Measurements from ENCODE around the gene ATG7.

Gene ATG7

DNA sequence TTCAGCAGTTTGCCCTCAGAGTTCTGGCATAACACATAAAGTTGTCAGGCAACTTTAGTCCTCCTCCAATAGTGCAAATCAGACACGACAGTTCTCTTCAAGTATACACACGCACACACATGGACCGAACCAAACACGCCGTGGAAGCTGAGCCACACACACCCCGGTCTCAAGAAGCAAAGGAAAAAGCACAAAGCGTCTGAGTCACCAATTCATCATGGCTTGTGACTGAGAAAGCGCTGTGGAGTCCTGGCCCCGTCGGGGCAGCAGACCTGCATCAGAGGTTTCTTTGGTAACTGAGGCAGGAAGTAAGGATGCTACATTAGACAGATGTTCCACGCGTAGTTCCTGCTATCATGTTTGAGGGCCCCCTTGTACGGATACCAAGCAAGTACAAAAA, 285.8 kb downstream of the ATG7 start:
- Histone ChIP-seq H3K36me3 (ENCODE audit: insufficient read depth) (no peaks in the 10 kb centered on the region), H2AFZ (ENCODE audit: low read depth) (no peak overlapping the region), H4K20me1 (ENCODE audit: insufficient read depth) (no peaks in the 10 kb centered on the region), H3K79me2 (ENCODE audit: insufficient read depth, low read depth) (no peaks in the 10 kb centered on the region), H3K27me3 (ENCODE audit: insufficient read depth, low read depth) (no peaks in the 10 kb centered on the region), H3K4me1 (ENCODE audit: low read depth, poor library complexity, severe bottlenecking) (no peaks in the 10 kb centered on the region), H3K4me3 (IDR thresholded peaks at IDR 0.05; ENCODE audit: insufficient read depth, low read depth, low read length) (no peak overlapping the region), H3K27ac (no peak overlapping the region), H3K4me2 (no peak overlapping the region), H3K9ac (no peak overlapping the region)
- TF ChIP-seq, protein P1, sequence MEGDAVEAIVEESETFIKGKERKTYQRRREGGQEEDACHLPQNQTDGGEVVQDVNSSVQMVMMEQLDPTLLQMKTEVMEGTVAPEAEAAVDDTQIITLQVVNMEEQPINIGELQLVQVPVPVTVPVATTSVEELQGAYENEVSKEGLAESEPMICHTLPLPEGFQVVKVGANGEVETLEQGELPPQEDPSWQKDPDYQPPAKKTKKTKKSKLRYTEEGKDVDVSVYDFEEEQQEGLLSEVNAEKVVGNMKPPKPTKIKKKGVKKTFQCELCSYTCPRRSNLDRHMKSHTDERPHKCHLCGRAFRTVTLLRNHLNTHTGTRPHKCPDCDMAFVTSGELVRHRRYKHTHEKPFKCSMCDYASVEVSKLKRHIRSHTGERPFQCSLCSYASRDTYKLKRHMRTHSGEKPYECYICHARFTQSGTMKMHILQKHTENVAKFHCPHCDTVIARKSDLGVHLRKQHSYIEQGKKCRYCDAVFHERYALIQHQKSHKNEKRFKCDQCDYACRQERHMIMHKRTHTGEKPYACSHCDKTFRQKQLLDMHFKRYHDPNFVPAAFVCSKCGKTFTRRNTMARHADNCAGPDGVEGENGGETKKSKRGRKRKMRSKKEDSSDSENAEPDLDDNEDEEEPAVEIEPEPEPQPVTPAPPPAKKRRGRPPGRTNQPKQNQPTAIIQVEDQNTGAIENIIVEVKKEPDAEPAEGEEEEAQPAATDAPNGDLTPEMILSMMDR (conservative IDR thresholded peaks at IDR 0.05; ENCODE audit: low read depth, low read length), result no peak

DNA sequence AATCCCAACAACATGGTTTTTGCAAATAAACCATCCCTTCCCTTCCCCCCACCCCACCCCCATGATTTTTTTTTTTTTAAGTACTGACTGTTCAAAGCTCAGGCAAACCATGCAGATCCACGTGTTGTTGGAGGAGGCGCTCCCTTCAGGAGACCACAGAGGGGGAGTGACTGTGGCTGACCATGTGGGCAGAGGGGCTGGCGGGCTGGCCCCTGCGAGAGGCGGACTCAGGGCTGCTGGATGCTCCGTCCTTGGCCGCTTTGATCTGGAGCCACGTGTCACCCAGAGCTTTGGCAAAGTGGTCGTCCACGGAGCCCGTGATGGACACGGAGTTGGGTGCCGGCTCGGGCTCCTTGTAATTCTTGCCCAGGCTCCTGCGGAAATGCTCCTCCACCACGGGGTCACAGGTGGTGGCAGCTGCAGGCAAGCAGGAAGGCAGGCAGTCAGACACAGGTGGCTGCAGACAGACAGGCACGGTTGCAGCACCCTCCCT, 286.3 kb downstream of the ATG7 start:
- TF ChIP-seq, protein P1 (conservative IDR thresholded peaks at IDR 0.05; ENCODE audit: low read depth, low read length), result no peak
- no peaks in the 10 kb centered on the region for H3K36me3 ChIP-seq (ENCODE audit: insufficient read depth)
- H3K27me3 ChIP-seq (ENCODE audit: insufficient read depth, low read depth), result no peaks in the 10 kb centered on the region
- H3K4me1 ChIP-seq (ENCODE audit: low read depth, poor library complexity, severe bottlenecking), result no peaks in the 10 kb centered on the region
- H3K79me2 ChIP-seq (ENCODE audit: insufficient read depth, low read depth), result no peaks in the 10 kb centered on the region
- no peak overlapping the region for H3K4me2 ChIP-seq
- H4K20me1 ChIP-seq (ENCODE audit: insufficient read depth), result no peaks in the 10 kb centered on the region
- no peak overlapping the region for H3K9ac ChIP-seq
- H2AFZ ChIP-seq (ENCODE audit: low read depth), result no peak overlapping the region
- no peak overlapping the region for H3K4me3 ChIP-seq (IDR thresholded peaks at IDR 0.05; ENCODE audit: insufficient read depth, low read depth, low read length)
- no peak overlapping the region for H3K27ac ChIP-seq

DNA sequence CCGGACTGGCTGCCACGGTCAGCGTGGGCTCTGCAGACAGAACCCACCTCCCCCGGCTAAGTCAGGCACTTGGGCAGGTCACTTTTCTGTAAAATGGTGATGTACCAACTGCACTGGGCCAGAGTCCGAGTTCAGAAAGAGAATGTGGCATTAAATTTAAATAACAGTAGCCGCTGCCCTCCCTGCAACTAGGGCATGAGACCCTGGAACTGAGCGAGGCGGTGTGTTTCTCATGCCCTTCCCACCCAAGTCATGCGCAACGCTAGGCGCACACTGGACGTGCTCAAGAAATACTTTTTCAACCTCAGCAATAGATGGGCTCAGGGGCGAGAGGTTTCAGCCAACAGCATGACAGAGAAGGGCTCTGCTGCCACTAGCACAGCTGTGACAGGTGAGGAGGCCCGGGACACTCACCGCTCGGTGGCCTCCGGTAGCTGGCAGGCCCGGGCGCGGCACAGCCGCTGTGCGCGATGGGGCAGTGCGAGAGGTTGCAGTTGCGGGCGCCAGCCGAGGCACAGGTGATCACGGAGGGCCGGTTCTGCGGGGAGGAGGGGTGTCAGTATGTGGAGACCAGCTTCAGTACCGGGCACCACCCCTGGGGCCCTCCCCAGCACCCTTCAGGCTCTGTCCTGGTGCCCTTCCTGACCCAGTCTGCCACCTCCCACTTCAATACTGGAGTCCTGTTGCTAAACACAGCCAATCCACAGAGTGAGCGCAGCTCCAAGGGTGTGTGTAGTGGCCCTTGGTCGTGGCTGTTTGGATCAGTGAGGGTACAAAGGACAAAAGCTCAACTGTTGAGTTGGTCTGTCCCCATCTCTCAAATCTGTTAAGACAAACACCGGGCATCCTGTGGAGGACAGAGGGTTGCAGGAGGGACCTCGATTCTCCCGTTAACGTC, 287.0 kb downstream of the ATG7 start:
- H3K79me2 ChIP-seq (ENCODE audit: insufficient read depth, low read depth), result no peaks in the 10 kb centered on the region
- no peaks in the 10 kb centered on the region for H3K4me1 ChIP-seq (ENCODE audit: low read depth, poor library complexity, severe bottlenecking)
- H3K36me3 ChIP-seq (ENCODE audit: insufficient read depth), result no peaks in the 10 kb centered on the region
- no peak overlapping the region for H3K9ac ChIP-seq
- no peak overlapping the region for H3K4me3 ChIP-seq (IDR thresholded peaks at IDR 0.05; ENCODE audit: insufficient read depth, low read depth, low read length)
- H4K20me1 ChIP-seq (ENCODE audit: insufficient read depth), result no peaks in the 10 kb centered on the region
- H3K4me2 ChIP-seq, result no peak overlapping the region
- no peaks in the 10 kb centered on the region for H3K27me3 ChIP-seq (ENCODE audit: insufficient read depth, low read depth)
- TF ChIP-seq, protein P1 (conservative IDR thresholded peaks at IDR 0.05; ENCODE audit: low read depth, low read length), result no peak
- H2AFZ ChIP-seq (ENCODE audit: low read depth), result no peak overlapping the region
- no peak overlapping the region for H3K27ac ChIP-seq

DNA sequence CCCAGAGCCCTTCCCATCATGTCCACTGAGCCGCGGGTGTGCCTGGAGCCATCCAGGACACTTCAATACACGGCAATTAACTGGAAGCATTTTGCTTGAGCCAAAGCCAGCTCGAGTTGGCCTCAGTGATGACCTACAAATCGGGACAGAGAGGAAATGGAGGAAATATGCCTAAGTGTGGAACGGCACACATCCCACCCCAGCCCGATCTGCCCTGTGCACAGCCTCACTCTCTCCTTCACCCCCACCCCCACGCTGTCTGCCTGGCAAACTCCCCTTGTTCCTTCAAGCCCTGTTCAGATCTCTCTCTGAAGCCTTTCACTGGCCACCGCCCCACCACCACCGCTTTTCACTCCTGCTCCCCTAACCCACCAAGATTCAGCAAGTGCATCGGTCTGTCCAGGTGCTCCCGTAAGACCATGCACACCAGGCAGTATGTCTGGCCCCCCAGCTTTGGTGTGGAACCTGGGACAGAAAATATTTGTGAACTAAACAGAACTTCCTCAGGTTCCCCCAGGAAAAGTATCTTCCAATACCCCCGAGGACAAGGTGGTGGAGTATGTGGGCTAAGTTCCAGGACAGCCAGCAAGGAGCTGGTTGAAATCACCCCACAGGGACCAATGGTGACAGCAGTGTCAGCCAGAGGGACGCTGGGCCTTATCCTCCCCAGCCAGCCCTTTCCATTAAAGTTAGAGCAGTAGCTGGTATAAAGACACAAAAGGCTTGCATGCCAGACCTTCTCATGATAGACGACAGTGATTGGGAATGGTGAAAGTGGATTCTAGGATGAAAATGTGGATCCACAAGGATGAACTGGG, 287.8 kb downstream of the ATG7 start:
- TF ChIP-seq, protein P1 (conservative IDR thresholded peaks at IDR 0.05; ENCODE audit: low read depth, low read length), result no peak
- no peak overlapping the region for H2AFZ ChIP-seq (ENCODE audit: low read depth)
- no peaks in the 10 kb centered on the region for H4K20me1 ChIP-seq (ENCODE audit: insufficient read depth)
- H3K4me3 ChIP-seq (IDR thresholded peaks at IDR 0.05; ENCODE audit: insufficient read depth, low read depth, low read length), result no peak overlapping the region
- H3K27ac ChIP-seq, result no peak overlapping the region
- H3K36me3 ChIP-seq (ENCODE audit: insufficient read depth), result no peaks in the 10 kb centered on the region
- H3K4me2 ChIP-seq, result no peak overlapping the region
- H3K9ac ChIP-seq, result no peak overlapping the region
- H3K27me3 ChIP-seq (ENCODE audit: insufficient read depth, low read depth), result no peaks in the 10 kb centered on the region
- H3K79me2 ChIP-seq (ENCODE audit: insufficient read depth, low read depth), result no peaks in the 10 kb centered on the region
- H3K4me1 ChIP-seq (ENCODE audit: low read depth, poor library complexity, severe bottlenecking), result no peaks in the 10 kb centered on the region
